Measurements from ENCODE around the gene PATJ. TPM values are rescaled to one million over a fixed set of nuclear protein-coding genes. Genes with fewer than 3 reads are reported as not detected.
"Not testable (repeated sequence)": the region's sequence is repeated elsewhere in the genome, so short reads cannot be mapped to it uniquely, and the experiment has no call there.

PATJ gene
- total RNA-seq, 1 donor from 2014 or later: 25.3 TPM

GRCh38 chr1:61887931-61888564 lies 145.8 kb downstream of the PATJ start:
- DNase-seq (ENCODE audit: low spot score): peak; percentile 14

- DNase-seq (ENCODE audit: low spot score): no peak
Observed at GRCh38 chr1:61888808-61889207, 146.5 kb downstream of the PATJ start.

GRCh38 chr1:61890435-61890834 lies 148.2 kb downstream of the PATJ start:
- DNase-seq (ENCODE audit: low spot score): not testable (repeated sequence)

GRCh38 chr1:61892977-61893376 lies 150.7 kb downstream of the PATJ start:
- no peak for DNase-seq (ENCODE audit: low spot score)

- not testable (repeated sequence) for DNase-seq (ENCODE audit: low spot score)
Observed at GRCh38 chr1:61894296-61894695, 152.0 kb downstream of the PATJ start.

GRCh38 chr1:61895175-61895574 lies 152.9 kb downstream of the PATJ start:
- DNase-seq (ENCODE audit: low spot score): no peak

GRCh38 chr1:61898658-61899057 lies 156.4 kb downstream of the PATJ start:
- no peak for DNase-seq (ENCODE audit: low spot score)

- DNase-seq (ENCODE audit: low spot score): no peak
Observed at GRCh38 chr1:61904354-61904753, 162.1 kb downstream of the PATJ start.

GRCh38 chr1:61907102-61907501 lies 164.8 kb downstream of the PATJ start:
- DNase-seq (ENCODE audit: low spot score): no peak

- DNase-seq (ENCODE audit: low spot score): no peak
Observed at GRCh38 chr1:61910035-61910434, 167.8 kb downstream of the PATJ start.

- DNase-seq (ENCODE audit: low spot score): no peak
Observed at GRCh38 chr1:61914823-61915482, 172.7 kb downstream of the PATJ start.

GRCh38 chr1:61921435-61921834 lies 179.2 kb downstream of the PATJ start:
- no peak for DNase-seq (ENCODE audit: low spot score)

- DNase-seq (ENCODE audit: low spot score): no peak
Observed at GRCh38 chr1:61922950-61923480, 180.7 kb downstream of the PATJ start.

GRCh38 chr1:61925591-61926298 lies 183.5 kb downstream of the PATJ start:
- no peak for DNase-seq (ENCODE audit: low spot score)

- no peak for DNase-seq (ENCODE audit: low spot score)
Observed at GRCh38 chr1:61926597-61926996, 184.3 kb downstream of the PATJ start.

- DNase-seq (ENCODE audit: low spot score): no peak
Observed at GRCh38 chr1:61930116-61930645, 187.9 kb downstream of the PATJ start.

GRCh38 chr1:61931587-61932279 lies 189.5 kb downstream of the PATJ start:
- DNase-seq (ENCODE audit: low spot score): no peak

GRCh38 chr1:61935516-61935915 lies 193.2 kb downstream of the PATJ start:
- DNase-seq (ENCODE audit: low spot score): no peak

GRCh38 chr1:61936839-61937238 lies 194.6 kb downstream of the PATJ start:
- DNase-seq (ENCODE audit: low spot score): no peak

- no peak for DNase-seq (ENCODE audit: low spot score)
Observed at GRCh38 chr1:61941794-61942193, 199.5 kb downstream of the PATJ start.

- no peak for DNase-seq (ENCODE audit: low spot score)
Observed at GRCh38 chr1:61942856-61943255, 200.6 kb downstream of the PATJ start.

GRCh38 chr1:61948685-61949084 lies 206.4 kb downstream of the PATJ start:
- DNase-seq (ENCODE audit: low spot score): not testable (repeated sequence)
